Retina (tissue), 1 donor: ENCODE data around the gene NCS1.
A peak's percentile ranks its signal among the peaks of the same experiment; 100 is the strongest.

Experiments used
- DNase-seq: peaks from one replicate; pipeline ENCODE4 v3.0.0-alpha.2; 2016

Gene NCS1

GRCh38 chr9:130195638-130196037 lies 23.4 kb downstream of the NCS1 start:
- no peak for DNase-seq

GRCh38 chr9:130196643-130197042 lies 24.4 kb downstream of the NCS1 start:
- peak; percentile 40 for DNase-seq

GRCh38 chr9:130197386-130197785 lies 25.2 kb downstream of the NCS1 start:
- DNase-seq: no peak

- no peak for DNase-seq
Measured at GRCh38 chr9:130197888-130198287, 25.7 kb downstream of the NCS1 start.

GRCh38 chr9:130198501-130199179 lies 26.4 kb downstream of the NCS1 start:
- no peak for DNase-seq

GRCh38 chr9:130199605-130200004 lies 27.4 kb downstream of the NCS1 start:
- no peak for DNase-seq

- no peak for DNase-seq
Measured at GRCh38 chr9:130200038-130200849, 28.0 kb downstream of the NCS1 start.

- DNase-seq: no peak
Measured at GRCh38 chr9:130201399-130201873, 29.2 kb downstream of the NCS1 start.

- no peak for DNase-seq
Measured at GRCh38 chr9:130201974-130202373, 29.8 kb downstream of the NCS1 start.

GRCh38 chr9:130204341-130204740 lies 32.1 kb downstream of the NCS1 start:
- no peak for DNase-seq

GRCh38 chr9:130204959-130205358 lies 32.8 kb downstream of the NCS1 start:
- DNase-seq: no peak

- DNase-seq: no peak
Measured at GRCh38 chr9:130205912-130206311, 33.7 kb downstream of the NCS1 start.

GRCh38 chr9:130206579-130206978 lies 34.4 kb downstream of the NCS1 start:
- no peak for DNase-seq

GRCh38 chr9:130207241-130207992 lies 35.2 kb downstream of the NCS1 start:
- no peak for DNase-seq

GRCh38 chr9:130208600-130209347 lies 36.6 kb downstream of the NCS1 start:
- DNase-seq: peak; percentile 54

- DNase-seq: peak; percentile 43
Measured at GRCh38 chr9:130209422-130209821, 37.2 kb downstream of the NCS1 start.

- no peak for DNase-seq
Measured at GRCh38 chr9:130211548-130212226, 39.5 kb downstream of the NCS1 start.

- DNase-seq: no peak
Measured at GRCh38 chr9:130212543-130213297, 40.5 kb downstream of the NCS1 start.

- DNase-seq: peak; percentile 43
Measured at GRCh38 chr9:130213911-130214761, 41.9 kb downstream of the NCS1 start.

- DNase-seq: no peak
Measured at GRCh38 chr9:130214776-130215340, 42.7 kb downstream of the NCS1 start.
